ENCODE measurements around the gene ANKDD1A.

DNA sequence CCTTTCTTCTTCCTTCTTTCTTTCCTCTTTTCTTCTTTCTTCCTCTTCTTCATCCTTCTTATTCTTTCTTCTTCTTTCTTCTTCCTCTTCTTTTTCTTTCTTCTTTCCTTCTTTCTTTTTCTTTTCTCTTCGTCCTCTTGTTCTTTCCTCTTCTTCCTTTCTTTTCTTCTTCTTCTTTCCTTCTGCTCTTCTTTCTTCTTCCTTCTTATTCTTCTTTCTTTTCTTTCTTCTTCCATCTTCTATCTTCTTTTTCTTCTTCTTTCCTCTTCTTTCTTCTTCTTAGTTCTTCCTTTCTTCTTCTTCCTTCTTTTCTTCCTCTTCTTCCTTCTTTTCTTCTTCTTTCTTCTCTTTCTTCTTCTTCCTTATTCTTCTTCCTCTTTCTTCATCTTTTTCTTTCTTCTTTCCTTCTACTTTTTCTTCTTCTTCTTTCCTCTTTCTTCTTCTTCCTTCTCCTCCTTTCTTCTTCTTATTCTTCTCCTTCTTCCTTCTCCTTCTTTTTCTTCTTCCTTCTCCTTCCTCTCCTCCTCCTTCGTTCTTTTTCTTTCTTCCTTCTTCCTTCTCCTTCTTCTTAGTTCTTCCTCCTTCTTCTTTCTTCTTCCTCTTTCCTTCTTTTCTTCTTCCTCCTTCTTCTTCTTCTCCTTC, 40.2 kb downstream of the ANKDD1A start:
- TF ChIP-seq, protein P1, sequence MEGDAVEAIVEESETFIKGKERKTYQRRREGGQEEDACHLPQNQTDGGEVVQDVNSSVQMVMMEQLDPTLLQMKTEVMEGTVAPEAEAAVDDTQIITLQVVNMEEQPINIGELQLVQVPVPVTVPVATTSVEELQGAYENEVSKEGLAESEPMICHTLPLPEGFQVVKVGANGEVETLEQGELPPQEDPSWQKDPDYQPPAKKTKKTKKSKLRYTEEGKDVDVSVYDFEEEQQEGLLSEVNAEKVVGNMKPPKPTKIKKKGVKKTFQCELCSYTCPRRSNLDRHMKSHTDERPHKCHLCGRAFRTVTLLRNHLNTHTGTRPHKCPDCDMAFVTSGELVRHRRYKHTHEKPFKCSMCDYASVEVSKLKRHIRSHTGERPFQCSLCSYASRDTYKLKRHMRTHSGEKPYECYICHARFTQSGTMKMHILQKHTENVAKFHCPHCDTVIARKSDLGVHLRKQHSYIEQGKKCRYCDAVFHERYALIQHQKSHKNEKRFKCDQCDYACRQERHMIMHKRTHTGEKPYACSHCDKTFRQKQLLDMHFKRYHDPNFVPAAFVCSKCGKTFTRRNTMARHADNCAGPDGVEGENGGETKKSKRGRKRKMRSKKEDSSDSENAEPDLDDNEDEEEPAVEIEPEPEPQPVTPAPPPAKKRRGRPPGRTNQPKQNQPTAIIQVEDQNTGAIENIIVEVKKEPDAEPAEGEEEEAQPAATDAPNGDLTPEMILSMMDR (IDR thresholded peaks at IDR 0.05), result no peak
- TF ChIP-seq POLR2A (IDR thresholded peaks at IDR 0.05), result no peak
